HL-60 (cell line): ENCODE data around the gene CRYZL1.

Source experiments
- TF ChIP-seq, protein P1 (sequence below): IDR thresholded peaks from one replicate; pipeline ENCODE4 v1.5.1; 2011; ENCODE audit warnings: low read length, control low read depth, inconsistent platforms; ENCODE audit not compliant: insufficient read depth
- TF ChIP-seq, protein P2 (sequence below): IDR thresholded peaks from 2 replicates; pipeline ENCODE4 v1.6.1; 2012; ENCODE audit warnings: low read depth; ENCODE audit not compliant: insufficient replicate concordance

DNA sequence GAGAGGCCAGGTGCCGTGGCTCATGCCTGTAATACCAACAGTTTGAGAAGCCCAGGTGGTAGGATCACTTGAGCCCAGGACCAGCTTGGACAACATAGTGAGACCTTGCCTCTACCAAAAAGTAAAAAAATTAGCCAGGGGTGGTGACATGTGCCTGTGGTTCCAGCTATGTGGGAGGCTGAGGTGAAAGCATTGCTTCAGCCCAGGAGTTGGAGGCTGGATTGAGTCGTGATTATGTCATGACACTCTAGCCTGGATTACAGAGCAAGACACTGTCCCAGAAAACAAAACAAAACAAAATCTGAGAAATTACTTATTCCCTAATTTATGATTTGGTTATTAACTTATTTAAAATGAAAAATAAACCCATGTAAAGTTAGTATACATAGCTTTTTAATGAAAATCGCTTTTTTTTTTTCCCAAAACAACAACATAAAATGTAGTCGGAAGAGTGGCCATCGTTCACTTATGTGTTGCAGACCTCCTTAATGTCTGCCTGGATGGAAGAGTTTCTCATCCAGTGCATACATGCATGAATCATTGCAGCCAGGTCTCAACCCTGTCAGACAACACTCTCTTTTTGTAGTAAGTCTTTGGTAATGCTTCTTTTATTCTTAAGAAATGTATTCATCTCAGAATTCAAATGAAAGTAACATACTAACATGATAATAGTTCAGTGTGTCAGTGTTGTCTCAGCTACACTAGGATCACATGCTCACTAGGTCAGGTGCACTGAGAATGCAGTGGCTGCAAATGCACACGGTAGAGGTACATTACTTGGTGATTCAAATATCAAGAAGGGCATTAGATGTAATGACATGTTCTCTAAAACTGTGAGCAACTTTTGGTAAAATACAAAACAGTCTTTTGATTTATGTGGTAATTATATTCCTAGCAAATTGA lies 28.8 kb upstream of the CRYZL1 start:
- TF ChIP-seq, protein P1, sequence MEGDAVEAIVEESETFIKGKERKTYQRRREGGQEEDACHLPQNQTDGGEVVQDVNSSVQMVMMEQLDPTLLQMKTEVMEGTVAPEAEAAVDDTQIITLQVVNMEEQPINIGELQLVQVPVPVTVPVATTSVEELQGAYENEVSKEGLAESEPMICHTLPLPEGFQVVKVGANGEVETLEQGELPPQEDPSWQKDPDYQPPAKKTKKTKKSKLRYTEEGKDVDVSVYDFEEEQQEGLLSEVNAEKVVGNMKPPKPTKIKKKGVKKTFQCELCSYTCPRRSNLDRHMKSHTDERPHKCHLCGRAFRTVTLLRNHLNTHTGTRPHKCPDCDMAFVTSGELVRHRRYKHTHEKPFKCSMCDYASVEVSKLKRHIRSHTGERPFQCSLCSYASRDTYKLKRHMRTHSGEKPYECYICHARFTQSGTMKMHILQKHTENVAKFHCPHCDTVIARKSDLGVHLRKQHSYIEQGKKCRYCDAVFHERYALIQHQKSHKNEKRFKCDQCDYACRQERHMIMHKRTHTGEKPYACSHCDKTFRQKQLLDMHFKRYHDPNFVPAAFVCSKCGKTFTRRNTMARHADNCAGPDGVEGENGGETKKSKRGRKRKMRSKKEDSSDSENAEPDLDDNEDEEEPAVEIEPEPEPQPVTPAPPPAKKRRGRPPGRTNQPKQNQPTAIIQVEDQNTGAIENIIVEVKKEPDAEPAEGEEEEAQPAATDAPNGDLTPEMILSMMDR = no peak
- TF ChIP-seq, protein P2, sequence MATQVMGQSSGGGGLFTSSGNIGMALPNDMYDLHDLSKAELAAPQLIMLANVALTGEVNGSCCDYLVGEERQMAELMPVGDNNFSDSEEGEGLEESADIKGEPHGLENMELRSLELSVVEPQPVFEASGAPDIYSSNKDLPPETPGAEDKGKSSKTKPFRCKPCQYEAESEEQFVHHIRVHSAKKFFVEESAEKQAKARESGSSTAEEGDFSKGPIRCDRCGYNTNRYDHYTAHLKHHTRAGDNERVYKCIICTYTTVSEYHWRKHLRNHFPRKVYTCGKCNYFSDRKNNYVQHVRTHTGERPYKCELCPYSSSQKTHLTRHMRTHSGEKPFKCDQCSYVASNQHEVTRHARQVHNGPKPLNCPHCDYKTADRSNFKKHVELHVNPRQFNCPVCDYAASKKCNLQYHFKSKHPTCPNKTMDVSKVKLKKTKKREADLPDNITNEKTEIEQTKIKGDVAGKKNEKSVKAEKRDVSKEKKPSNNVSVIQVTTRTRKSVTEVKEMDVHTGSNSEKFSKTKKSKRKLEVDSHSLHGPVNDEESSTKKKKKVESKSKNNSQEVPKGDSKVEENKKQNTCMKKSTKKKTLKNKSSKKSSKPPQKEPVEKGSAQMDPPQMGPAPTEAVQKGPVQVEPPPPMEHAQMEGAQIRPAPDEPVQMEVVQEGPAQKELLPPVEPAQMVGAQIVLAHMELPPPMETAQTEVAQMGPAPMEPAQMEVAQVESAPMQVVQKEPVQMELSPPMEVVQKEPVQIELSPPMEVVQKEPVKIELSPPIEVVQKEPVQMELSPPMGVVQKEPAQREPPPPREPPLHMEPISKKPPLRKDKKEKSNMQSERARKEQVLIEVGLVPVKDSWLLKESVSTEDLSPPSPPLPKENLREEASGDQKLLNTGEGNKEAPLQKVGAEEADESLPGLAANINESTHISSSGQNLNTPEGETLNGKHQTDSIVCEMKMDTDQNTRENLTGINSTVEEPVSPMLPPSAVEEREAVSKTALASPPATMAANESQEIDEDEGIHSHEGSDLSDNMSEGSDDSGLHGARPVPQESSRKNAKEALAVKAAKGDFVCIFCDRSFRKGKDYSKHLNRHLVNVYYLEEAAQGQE = no peak
